Stimulated activated CD4-positive, alpha-beta T cell treated with anti-CD3 and anti-CD28 coated beads, Interleukin-15, amount 100 ng/mL, for 24 hours (primary cell): Measurements from ENCODE around the gene SPAG16.
"Not testable (repeated sequence)": the region's sequence is repeated elsewhere in the genome, so short reads cannot be mapped to it uniquely, and the experiment has no call there.

Experiments used
- DNase-seq: peaks from one replicate; pipeline ENCODE4 v3.0.0-alpha.2; 2020

The SPAG16 gene

GRCh38 chr2:214029190-214029589 is 744.9 kb downstream of the SPAG16 start:
- DNase-seq = no peak

GRCh38 chr2:214031566-214031965 is 747.3 kb downstream of the SPAG16 start:
- no peak for DNase-seq

GRCh38 chr2:214034417-214034816 is 750.2 kb downstream of the SPAG16 start:
- no peak for DNase-seq

- DNase-seq = no peak
Observed at GRCh38 chr2:214035091-214035852, 751.0 kb downstream of the SPAG16 start.

DNA sequence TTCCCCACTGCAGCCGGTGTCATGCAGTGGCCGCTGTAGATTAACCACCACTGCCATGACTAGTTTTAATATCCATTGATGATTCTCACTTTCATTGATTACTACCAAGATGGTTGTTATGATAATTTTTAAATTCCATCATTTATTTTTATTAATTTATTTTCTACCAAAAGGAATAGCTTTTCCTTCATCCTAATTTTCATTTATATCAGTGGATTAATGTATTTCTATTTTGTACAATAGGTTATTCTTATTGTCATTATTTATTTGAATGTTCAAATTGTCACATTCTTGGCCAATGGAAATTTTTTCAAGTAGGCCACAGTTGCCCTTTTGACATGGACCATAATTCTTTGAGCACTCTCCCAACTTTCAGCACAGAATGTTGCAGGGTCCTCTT is 751.7 kb downstream of the SPAG16 start:
- DNase-seq = no peak

DNA sequence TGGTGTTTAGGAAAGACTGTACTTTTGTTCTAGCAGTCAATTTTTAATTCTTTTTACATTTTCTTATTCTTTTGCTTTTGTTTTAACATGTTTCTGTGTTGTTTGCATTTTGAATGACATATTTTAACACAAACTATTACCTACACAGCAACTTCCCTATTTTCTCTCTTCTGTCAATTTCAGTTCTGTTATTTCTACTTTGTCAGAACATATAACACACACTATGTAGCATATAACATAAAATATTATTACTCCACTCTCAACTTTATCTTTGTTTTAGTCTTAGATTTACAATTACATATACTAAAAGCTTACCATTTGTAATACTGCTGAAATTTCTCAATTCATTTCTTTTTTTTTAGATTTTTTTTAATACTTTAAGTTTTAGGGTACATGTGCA is 753.9 kb downstream of the SPAG16 start:
- no peak for DNase-seq

- DNase-seq = no peak
Observed at GRCh38 chr2:214050731-214051130, 766.5 kb downstream of the SPAG16 start.

- DNase-seq = no peak
Observed at GRCh38 chr2:214051585-214051984, 767.3 kb downstream of the SPAG16 start.

- no peak for DNase-seq
Observed at GRCh38 chr2:214052235-214052634, 768.0 kb downstream of the SPAG16 start.

DNA sequence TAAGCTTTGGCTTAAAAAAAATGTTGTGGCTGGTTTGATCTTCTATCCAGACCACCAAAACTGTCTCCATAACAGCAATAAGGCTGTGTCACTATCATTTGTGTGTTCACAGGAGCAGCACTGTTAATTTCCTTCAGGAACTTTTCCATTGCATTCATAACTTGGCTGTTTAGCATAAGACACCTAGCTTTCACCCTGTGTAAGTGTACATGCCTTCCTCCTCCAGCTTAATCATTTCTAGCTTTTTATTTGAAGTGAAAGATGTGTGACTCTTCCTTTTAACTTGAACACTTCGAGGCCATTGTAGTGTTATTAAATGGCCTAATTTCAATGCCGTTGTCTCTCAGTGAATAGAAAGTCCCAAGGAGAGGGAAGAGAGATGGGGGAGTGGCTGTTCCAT is 773.7 kb downstream of the SPAG16 start:
- DNase-seq = no peak

DNA sequence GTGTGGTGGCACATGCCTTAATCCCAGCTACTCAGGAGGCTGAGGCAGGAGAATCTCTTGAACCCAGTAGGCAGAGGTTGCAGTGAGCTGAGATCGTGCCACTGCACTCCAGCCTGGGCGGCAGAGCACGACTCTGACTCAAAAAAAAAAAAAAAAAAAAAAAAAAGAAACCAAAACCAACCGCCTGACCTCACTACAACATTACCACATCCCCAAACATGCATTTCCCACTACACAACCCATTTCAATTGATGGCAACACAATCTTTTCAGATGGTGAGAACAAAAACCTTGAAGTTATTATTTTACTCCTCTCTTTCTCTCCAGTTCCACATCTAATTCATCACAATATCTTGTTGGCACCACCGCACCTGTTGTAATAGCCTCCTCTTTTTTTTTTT is 778.0 kb downstream of the SPAG16 start:
- not testable (repeated sequence) for DNase-seq

- DNase-seq = no peak
Observed at GRCh38 chr2:214064471-214064870, 780.2 kb downstream of the SPAG16 start.

DNA sequence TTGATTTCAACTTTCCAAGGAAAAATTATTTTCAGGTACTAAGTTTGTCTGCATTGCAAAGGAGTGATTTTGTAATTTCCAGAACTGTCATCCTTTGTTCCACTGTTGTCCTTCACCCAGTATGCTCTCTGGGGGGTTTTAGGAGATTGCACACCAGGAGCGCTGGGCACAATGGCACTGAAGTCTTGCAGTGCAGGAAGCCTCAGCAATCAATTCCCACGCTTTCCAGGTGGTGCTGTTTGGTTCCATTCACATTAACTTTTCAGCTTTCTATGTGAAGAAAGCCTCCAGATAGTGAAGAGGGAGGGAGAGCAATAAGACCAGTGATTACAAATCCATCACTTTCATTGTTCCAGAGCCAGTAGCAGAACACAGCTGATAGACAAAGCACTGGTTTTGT is 782.6 kb downstream of the SPAG16 start:
- no peak for DNase-seq

- DNase-seq = no peak
Observed at GRCh38 chr2:214069254-214069653, 785.0 kb downstream of the SPAG16 start.

- DNase-seq = no peak
Observed at GRCh38 chr2:214075456-214075855, 791.2 kb downstream of the SPAG16 start.

GRCh38 chr2:214076527-214076926 is 792.3 kb downstream of the SPAG16 start:
- DNase-seq = no peak

GRCh38 chr2:214077727-214078126 is 793.5 kb downstream of the SPAG16 start:
- DNase-seq = no peak

DNA sequence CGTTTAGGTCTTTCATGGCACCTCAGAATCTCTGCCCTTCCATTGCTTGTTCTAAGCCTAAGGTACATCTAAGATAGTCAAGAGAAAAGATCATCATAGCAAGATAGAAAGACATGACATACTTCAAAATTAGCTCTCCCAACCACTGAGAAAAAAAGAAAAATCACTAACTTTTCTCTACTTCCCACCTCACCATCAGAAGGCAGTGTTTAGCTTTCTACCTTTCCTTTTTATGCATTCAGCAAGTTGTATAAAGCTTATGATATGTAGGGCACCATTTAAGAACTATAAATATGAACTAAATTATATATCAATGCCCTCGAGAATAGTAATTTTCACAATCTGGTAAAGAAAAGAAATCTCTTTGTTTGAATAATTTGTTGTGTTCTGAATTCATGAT is 794.8 kb downstream of the SPAG16 start:
- no peak for DNase-seq

DNA sequence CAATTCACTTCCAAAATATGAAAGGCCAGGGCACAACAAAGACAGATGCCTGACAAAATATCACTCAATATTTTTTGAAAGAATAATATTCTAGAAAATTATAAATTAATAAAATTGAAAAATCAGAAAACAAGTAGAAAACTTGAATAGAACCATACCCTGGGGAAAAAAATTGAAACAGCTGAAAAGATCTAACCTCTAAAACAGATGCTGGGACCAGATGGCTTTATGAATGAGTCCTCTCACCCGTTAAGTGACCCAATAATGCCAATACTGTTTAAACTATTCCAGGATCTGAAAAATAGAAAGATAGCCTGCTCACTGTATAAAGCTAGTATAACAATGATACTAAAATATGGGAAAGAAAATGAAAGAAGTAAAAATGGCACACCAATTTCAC is 804.3 kb downstream of the SPAG16 start:
- DNase-seq = no peak

GRCh38 chr2:214096208-214096715 is 812.0 kb downstream of the SPAG16 start:
- no peak for DNase-seq

- no peak for DNase-seq
Observed at GRCh38 chr2:214098811-214099210, 814.5 kb downstream of the SPAG16 start.

DNA sequence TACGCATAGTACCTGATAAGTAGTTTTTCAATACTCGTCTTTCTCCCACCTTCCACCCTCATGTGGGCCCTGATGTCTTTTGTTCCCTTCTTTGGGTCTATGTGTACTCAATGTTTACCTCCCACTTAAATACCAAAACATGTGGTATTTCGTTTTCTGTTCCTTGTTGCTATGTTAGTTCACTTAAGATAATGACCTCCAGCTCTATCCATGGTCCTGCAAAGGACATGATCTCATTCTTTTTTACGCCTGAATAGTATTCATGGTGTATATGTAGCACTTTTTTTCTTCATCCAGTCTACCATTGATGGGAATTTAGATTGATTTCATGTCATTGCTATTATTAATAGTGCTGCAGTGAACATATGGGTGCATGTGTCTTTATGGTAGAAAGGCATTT is 816.2 kb downstream of the SPAG16 start:
- DNase-seq = no peak

GRCh38 chr2:214103276-214104001 is 819.2 kb downstream of the SPAG16 start:
- no peak for DNase-seq

DNA sequence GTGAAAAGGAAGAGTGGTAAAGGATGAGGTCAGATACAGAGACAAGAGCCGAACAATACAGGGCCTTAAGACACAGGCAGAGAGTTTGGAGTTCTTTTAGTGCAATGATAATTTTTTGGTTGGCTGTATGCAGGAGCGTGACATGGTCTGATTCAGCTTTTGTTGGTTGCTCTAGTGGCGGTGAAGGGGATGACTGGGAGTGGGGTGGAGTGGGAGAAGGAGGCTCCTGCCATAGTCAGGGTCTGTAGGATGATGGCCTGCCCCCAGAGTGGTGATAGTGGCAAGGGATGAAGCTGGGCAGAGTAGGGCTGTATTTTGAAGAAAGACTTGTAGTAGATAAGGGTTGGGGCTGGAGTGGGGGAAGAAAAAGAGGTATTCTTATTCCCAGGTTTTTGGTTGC is 820.0 kb downstream of the SPAG16 start:
- DNase-seq = no peak
